Lower leg skin (tissue), 4 donors: ENCODE data around the gene SLC6A3. TPM values are rescaled to one million over a fixed set of nuclear protein-coding genes. Genes with fewer than 3 reads are reported as not detected.

Experiments
- DNase-seq, 2 donors: peaks; one replicate each; pipeline ENCODE4 v3.0.0-alpha.2; 2019; ENCODE audit warnings: low spot score in 2 of 2
- H3K4me3 ChIP-seq: fragments of 200-600 bp; sonication (generic); 2 replicates; pipeline ENCODE4 v1.5.1; 2017; ENCODE audit warnings: mild to moderate bottlenecking, low read depth; ENCODE audit not compliant: poor library complexity, severe bottlenecking
- CTCF ChIP-seq, 3 donors: fragments of 450-650 bp; IDR thresholded peaks; one replicate each; pipeline ENCODE4 v1.5.1; 2016; ENCODE audit warnings: antibody characterized with exemption in 3 of 3, mild to moderate bottlenecking in 3 of 3, moderate library complexity in 2 of 3
- POLR2A ChIP-seq, 2 donors: fragments of 450-650 bp; IDR thresholded peaks; one replicate each; pipeline ENCODE4 v1.6.1; 2016 to 2017; ENCODE audit warnings: antibody characterized with exemption in 2 of 2, mild to moderate bottlenecking in 1 of 2, moderate library complexity in 1 of 2
- WGBS, 2 donors: methylation state at CpG; one replicate each; pipeline ENCODE4 v1.1.5; 2018; 5-methylcytosine and 5-hydroxymethylcytosine counted together
- intact Hi-C: fragments of 100-400 bp; cut with DNase I; formaldehyde crosslinking; loops from one replicate; pipeline ENCODE4 v1.15.0; 2023; ENCODE audit warnings: low total_unique reads
- total RNA-seq, 4 donors: library from RNA; depleted of rRNA; stranded (reverse); fragments of >200 nt; gene quantifications; one replicate each; pipeline ENCODE4 v1.1.0, GENCODE V29; 2016

The SLC6A3 gene
- total RNA-seq, 4 donors from 2014 or later = not detected

- WGBS, 2 donors = 90 to 91% methylated on average over 33 of the region's 33 CpGs
- no peak overlapping the region for H3K4me3 ChIP-seq
- no peak for DNase-seq
- TF ChIP-seq CTCF (IDR thresholded peaks at IDR 0.05) = no peak
- TF ChIP-seq POLR2A (IDR thresholded peaks at IDR 0.05) = no peak
- intact Hi-C loops = no loop called here
Measured at GRCh38 chr5:1483856-1484729, 38.9 kb upstream of the SLC6A3 start.

GRCh38 chr5:1483064-1483463 lies 37.8 kb upstream of the SLC6A3 start:
- no peak for DNase-seq
- WGBS, 2 donors = 92 to 96% methylated on average over 13 of the region's 13 CpGs
- H3K4me3 ChIP-seq = no peak overlapping the region
- intact Hi-C loops = no loop called here
- TF ChIP-seq POLR2A (IDR thresholded peaks at IDR 0.05) (no peak), CTCF (IDR thresholded peaks at IDR 0.05) (no peak)

GRCh38 chr5:1481959-1482331 lies 36.7 kb upstream of the SLC6A3 start:
- 90% methylated on average over 12 of the region's 12 CpGs for WGBS, 2 donors
- DNase-seq = no peak
- H3K4me3 ChIP-seq = no peak overlapping the region
- intact Hi-C loops = no loop called here
- TF ChIP-seq CTCF (IDR thresholded peaks at IDR 0.05) = no peak
- no peak for TF ChIP-seq POLR2A (IDR thresholded peaks at IDR 0.05)

GRCh38 chr5:1481266-1481958 lies 36.2 kb upstream of the SLC6A3 start:
- H3K4me3 ChIP-seq = no peak overlapping the region
- no peak for DNase-seq
- TF ChIP-seq POLR2A (IDR thresholded peaks at IDR 0.05) (no peak), CTCF (IDR thresholded peaks at IDR 0.05) (no peak)
- intact Hi-C loops = no loop called here
- 89 to 92% methylated on average over 26 of the region's 26 CpGs for WGBS, 2 donors

GRCh38 chr5:1480806-1481205 lies 35.6 kb upstream of the SLC6A3 start:
- no peak overlapping the region for H3K4me3 ChIP-seq
- TF ChIP-seq POLR2A (IDR thresholded peaks at IDR 0.05) (no peak), CTCF (IDR thresholded peaks at IDR 0.05) (no peak)
- WGBS, 2 donors = 83 to 87% methylated on average over 12 of the region's 12 CpGs
- intact Hi-C loops = no loop called here
- no peak for DNase-seq
